Pons (tissue), 1 donor: ENCODE measurements around the gene CACNB4.
"Not testable (repeated sequence)": the region's sequence is repeated elsewhere in the genome, so short reads cannot be mapped to it uniquely, and the experiment has no call there.

Source experiments
- DNase-seq: peaks from one replicate; pipeline ENCODE4 v3.0.0-alpha.2; 2016; ENCODE audit warnings: low spot score

CACNB4 gene

DNA sequence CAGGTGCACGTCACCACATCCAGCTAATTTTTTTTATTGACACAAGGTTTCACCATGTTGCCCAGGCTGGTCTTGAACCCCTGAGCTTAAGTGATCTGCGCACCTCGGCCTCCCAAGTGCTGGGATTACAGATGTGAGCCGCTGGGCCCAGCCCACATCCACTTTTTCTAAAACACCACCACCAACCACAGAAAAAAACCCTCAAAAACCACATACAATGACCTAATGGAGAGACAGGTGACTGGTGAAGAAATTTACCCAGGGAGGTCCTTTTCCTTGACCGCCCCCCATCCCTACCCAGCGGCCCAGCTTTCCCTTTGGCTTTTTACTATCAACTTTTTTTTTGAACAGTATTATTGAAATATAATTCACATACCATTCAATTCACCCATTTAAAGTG, 47.9 kb downstream of the CACNB4 start:
- no peak for DNase-seq

DNA sequence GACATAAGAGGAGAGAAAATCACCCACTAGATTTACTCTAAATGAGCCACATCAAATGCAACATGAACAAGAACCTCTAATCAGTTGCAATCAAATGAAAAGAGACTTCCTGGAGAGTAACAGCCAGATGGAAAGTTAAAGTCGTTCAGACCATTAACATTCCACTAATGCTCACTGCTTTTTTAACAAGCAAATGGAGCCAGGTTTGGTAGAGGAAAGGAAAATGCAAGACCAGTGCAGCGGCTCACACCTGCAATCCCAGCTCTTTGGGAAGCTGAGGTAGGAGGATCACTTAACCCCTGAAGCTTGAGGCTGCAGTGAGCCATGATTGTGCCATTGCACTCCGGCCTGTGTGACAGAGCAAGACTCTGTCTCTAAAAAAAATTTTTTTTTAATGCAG, 48.5 kb downstream of the CACNB4 start:
- no peak for DNase-seq

DNA sequence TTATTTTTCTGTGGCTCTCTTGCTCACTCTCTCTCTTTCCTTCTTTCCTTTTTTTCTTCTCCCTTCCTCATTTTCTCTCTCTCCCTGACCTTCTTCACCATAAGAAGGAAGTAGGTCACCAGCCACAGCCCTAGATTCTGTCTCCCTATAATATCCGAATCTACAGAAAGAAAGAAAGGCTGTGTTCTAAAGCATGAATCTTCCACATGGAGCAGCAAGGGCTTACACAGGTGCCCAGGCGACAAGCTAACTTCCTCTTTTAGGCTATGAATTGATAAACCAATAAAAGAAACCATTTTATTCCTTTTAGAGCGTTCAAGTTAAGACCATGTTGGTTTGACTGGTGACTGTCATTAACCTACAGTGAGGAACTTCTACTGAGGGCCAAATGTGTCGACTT, 49.3 kb downstream of the CACNB4 start:
- DNase-seq: no peak

DNA sequence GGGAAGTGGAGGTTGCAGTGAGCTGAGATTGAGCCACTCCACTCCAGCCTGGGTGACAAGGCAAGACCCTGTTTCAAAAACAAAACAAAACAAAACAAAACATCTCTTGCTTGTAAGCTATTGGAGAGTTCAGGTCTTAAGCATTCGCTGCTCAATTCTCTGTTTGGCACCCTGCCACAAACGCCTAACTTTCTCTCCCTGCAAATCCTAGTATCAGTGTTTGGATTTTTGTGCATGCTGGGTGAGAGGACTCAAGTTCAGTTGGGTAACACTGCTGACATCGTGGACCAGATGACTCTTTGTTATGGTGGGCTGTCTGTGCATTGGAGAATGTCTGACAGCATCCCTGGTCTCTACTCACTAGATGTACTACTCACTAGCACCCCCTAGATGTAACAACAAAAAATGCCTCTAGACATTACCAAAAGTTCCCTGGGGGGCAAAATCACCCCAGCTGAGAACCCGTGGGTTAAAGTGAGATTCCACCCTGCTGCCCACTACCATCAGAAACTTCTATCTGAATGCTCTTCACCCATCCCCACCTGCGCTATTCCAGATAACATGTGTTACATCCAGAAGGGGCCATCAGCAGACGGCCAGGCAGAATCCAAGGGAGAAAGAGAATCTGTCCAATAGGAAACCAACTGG, 50.9 kb downstream of the CACNB4 start:
- DNase-seq: no peak

DNA sequence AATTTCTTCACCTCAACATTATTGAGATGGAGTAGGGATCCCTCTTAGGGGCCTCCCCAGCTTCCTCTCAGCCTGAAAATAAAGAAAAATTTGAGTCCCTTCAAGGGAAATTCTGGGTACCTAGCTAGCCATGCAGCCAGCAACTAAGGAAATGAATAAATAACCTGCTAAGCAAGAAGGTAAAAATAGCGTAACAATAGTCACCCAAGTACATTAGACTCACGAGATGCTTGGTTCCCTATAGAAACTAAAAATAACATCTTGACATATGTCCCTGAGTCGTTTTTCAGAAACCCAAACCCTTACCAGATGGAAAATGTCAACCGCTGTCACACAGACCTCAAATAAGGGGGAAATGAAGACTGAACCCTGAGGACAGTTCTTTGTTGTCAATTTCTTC, 51.9 kb downstream of the CACNB4 start:
- DNase-seq: no peak

DNA sequence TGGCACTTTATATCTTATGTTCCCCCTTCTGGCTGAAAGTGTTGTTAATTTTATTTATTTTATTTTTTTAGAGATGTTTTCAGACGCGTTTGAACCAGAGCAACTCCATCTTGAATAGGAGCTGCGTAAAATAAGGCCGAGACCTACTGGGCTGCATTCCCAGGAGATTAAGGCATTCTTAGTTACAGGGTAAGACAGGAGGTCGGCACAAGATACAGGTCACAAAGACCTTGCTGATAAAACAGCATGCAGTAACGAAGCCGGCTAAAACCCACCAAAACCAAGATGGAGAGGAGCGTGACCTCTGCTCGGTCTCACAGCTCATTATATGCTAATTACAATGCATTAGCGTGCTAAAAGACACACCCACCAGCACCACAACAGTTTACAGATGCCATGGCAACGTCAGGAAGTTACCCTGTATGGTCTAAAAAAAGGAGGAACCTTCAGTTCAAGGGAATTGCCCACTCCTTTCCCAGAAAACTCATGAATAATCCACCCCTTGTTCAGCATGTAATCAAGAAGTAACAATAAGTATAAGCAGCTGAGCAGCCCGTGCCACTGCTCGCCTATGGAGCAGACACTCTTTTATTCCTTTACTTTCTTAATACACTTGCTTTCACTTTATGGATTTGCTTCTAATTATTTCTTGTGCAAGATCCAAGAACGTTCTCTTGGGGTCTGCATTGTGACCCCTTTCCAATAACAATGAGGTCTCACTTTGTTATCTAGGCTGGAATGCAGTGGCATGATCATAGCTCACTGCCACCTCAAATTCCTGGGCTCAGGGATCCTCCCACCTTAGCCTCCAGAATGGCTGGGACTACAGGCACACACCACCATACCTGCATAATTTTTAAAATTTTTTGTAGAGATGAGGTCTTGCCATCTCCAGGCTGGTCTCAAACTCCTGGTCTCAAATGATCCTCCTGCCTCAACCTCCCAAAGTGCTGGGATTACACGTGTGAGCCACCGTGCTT, 55.9 kb downstream of the CACNB4 start:
- DNase-seq: no peak

DNA sequence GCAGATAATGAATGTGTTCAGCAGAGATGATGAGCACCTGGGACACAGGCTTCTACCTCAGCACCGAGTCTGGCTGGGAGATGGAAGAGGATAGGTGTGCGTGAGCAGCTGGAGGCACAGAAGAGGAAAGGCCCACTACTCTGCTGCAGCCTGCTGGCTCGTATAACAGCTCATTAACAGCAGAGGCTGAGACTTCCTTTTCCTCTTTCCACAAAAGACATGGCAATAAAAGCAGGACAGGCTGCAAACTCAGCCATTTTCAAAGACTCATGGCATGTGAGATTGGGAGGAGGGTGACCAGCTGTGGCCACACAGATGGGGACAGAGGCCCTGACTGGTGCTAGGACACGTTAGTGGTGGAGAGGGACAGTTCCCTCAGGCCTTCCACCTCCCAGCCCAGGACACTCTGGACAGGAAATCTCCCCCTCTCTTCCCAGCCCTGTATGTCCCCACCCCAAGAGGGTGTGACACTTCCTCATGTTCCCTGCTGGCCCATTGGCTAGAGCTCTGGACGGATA, 60.3 kb downstream of the CACNB4 start:
- DNase-seq: no peak

DNA sequence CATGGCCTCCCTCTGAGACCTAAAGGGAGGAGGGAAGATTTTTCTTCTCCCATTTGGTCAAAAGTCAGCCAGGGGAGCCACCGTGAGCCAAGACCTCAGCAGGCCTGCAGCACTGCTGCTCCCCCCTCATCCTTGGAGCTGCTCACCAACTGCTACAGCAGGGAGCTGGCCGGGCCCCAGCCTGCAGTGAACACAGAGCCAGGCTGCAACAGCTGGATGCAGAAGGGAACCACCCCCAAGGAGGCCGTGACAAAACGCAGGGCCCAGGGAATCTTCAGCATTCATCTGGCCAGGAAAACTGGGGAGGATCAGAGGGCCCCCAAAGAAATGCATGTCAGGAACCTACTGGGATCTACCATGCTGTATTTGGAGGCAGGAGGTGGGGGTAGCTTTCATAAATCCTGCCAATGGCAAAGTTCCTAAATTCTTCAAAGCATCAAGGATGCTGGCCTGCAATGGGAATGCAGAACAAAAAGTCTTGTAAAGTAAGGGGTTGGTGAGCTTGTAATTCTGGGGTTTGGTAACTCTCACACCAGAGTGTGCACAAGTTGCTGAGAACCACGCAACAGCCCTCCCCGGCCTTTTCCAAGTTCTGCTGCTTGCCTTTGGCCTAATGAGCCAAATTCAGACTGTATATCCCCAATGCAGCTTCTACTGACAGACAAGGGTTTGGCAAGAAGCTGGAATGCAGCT, 61.0 kb downstream of the CACNB4 start:
- peak; percentile 10 for DNase-seq

DNA sequence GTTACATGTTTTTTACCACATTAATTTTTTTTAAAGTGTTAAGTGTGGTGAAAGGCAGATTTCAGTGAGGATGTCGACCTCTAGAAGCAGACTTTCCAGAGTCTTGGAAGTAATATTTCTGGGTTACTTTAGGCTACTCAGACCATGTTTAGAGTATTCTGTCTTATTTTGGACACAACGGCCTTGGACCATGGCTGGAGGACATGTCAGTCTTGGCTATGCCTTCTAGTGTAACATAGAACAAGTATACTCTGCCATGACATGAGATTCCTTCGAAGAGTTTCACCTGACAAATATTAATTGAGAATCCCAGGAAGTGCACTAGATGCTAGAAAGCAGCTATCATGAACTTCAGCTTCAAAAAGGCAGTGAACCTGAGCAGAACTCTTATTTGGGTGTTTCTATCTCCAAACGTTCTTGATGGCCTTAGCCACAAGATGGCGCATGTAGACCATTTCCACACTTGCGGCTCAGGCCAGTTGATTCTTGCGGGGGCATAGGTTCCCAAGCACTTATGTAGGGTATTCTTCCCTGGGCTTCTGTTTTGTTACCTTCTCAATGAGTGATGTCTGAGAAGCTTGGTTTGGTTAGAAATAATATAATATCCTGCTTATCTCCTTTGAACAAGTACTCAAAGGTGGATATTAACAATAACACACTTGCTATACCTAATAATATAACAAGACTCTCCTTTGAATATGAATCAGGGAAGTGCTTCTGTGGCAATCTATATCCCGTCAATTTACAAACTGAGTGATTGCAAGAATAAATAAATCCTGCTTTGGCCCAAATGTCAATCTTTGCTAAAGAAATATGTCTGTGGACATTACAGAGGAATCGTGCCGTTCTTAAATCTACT, 62.0 kb downstream of the CACNB4 start:
- DNase-seq: peak; percentile 88

DNA sequence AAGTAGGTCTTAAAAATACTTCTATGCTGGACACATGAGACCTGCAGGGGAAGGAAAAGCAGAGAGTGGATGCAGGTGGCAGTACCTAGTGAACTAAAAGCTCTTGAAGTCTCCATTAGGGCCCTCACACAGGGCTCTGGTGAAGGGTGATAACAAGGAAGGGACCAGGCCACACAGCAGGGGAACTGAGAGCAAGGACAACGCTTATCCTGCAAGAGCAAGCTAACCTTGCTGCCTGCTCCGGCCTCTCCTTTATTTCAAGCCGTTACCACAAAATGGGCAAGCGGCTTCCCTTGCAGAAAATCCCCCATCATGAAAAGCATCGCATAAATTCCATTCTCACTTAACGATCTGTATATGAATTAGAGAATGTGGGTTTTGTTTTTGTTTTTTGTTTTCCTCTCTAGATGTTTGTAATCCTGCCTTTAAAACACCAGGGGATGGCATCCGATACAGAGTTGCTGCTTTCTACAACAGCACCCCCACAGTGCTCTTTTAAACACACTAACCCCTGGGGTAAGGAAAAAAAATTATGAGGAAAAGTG, 64.5 kb downstream of the CACNB4 start:
- no peak for DNase-seq

DNA sequence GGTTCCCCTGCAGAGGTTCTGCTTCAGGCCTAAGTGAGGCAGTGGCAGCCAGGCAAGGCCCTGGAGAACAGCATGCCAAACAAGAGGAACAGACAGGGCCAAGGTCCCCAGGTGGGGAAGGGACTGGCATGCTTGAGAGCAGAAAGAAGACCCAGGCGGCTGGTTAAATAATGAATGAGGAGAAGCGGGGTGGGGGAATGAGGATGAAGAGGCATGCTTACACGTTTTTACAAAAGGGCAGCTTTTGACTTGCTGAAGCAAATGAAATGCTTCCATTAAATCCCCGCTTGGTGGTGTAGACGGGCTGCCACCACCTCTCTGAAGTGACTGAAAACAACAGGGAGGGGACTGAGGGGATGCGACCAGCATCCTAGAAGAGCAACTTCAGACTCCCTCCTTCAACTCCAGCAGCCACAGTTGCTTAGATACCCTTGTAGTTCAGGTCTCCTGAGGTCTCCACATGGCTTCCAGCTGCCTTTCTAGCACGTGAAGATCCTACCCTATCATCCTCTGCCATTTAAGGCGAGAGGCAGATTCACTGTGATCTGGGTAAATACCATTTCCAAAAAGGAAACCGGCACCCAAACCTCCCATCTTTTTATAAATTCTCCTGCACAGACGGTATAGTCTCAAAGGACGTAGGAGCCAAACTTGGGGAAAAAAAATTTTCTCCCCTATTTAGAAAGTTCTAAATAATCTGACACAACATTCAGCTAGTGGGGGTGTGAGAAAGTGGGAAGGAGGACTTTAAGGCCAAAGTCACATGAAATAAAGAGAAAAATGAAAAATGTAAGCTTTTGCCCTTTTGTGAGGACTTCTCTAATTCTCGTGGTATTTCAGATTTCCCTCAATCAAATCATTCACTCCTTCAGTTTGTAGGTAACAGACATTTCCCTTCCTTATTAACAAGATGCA, 65.6 kb downstream of the CACNB4 start:
- DNase-seq: no peak

DNA sequence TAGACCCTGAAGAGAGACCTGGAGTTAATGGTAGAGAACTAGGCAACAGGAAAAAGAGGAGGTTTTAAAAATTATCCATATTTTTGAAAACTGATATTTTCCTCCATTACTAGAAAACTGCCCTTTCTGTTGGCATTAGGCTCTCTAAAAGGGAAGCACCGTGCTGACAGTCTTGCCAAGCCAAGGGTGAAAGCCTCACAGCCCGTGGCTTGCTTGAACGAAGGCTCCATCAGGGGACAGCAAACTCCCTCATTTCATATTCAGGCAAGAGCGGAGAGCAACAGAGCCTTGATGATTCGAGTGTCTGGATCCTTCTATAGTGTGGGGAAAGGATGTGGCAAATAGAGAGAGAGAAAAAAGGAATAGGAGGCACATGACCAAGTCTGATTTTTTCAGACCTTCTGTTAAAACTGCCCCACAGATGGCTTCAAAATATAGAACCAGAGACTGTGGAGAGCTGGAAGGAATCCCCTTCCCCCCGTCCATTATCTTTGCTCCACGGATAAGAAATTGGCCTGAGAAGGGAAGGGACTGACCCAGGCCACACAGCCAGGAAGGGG, 67.0 kb downstream of the CACNB4 start:
- peak; percentile 9 for DNase-seq

DNA sequence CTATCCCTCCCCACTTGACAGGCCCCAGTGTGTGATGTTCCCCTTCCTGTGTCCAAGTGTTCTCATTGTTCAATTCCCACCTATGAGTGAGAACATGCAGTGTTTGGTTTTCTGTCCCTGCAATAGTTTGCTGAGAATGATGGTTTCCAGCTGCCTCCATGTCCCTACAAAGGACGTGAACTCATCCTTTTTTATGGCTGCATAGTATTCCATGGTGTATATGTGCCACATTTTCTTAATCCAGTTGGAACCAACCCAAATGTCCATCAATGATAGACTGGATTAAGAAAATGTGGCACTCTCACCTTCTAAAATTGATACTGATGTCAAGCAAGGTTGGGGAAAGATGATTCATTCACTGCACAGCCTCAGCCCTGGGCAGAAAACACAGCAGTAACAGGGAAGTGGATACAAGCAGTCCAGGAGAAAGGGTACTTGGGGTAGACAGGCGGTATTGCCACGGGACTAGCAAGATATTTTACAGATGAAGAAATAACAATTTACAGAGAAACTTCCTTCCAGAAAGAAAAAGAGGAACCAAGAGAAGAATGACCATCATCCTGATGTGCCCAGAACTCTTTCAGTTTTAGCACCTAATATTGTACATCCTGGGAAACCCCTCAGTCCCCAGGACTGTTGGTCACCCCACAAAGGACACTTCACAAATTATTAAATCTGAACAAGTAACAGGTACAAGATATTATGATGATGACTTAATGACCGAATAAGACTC, 68.1 kb downstream of the CACNB4 start:
- DNase-seq: peak; percentile 20

DNA sequence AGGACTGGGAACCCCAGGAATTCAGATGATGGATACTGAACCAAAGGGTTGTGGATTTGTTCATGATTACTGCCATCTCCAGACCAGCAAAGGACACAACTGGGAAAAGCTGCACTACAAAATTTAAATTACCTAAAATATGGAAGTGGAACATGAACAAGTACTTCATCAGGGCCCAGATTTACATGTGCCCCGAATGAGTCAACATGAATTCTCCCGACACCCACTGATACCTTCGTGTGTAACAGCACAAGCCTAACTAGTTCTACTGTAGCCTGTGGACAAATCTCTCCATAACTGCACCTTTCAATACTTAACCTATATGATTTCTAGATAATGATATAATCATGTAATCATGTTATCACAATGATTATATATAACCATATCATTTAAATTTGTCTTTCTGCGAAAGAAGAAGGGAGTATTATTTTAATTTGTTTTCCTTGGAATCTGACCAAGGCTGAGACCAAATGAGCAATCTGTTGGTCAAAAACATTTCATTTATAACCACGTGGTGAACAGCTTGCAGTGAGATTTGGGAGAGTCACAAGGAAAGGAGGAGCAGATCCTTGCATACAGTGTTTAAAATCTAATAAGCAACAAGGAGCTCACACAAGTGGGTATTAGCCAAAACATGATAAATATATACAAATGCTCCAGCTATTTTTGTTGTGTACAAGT, 70.5 kb downstream of the CACNB4 start:
- DNase-seq: no peak

DNA sequence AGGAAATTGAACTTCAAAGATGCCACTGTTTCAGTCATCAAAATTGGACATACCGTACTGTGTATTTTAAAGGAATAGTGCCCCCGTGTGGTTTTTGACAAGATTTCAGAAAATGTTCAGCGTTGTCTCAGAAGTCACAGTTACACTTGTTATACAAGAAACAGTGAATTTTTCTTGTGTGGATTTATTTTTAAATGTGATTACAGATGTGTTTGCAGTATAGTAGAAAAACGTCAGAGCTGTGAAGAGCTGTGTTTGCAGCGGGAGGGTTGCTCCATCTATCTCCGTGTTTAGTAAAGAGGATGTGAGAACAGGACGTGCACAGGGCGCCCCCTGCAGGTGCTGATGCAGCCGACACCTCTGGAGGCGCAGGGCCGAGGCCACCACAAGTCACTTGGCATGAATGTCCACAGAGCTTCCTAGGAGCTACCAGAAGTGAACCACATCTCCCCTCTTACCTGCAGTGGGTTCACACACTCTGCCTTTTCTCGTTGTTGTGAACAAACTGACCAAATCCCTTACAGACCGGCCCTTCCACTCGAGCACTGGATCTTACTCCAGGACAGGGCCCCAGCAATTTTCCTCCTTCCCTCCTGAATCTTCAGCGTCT, 73.1 kb downstream of the CACNB4 start:
- DNase-seq: peak; percentile 86

DNA sequence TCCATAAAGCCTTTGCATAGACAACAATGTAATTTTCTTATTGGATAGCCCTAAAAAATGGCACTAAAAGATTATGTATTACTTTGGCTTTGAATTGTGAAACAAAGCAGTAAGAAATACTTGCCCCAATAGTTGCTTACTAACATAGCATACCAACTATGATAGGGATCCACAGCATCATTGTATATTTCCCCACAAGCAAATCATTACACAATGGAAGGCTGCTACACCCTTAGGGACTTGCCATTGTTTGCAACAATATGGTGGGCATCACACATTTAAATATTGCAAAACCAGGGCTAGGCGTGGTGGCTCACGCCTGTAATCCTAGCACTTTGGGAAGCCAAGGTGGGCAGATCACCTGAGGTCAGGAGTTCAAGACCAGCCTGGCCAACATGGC, 74.4 kb downstream of the CACNB4 start:
- no peak for DNase-seq

DNA sequence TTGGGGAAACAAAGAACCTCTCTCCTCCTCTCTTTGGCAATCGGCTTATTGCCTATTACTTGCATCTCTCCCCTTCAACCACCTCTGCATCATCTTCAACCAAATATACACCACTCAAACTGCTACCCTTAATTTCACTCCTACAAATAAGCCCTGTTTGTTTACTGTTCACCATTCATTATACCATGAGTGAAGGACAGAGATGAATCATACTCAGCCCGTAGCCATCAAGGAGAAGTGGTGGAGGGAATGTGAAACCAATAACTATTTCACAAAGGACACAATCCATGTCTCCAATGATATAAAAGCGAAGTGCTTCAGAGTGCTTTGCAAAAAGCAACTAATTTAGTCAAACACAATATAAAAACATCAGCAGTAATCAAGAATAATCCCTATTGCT, 76.8 kb downstream of the CACNB4 start:
- no peak for DNase-seq

DNA sequence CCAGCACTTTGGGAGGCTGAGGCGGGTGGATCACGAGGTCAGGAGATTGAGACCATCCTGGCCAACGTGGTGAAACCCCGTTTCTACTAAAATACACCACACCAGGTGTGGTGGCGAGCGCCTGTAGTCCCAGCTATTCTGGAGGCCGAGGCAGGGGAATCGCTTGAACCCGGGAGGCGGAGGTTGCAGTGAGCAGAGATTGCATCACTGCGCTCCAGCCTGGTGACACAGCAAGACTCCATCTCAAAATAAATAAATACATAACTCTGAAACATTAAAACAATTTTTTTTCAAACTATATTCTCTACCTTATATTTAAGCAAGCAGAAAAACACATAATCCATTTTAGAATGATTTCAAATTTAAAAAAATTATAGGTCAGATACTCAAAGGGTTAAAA, 77.8 kb downstream of the CACNB4 start:
- DNase-seq: not testable (repeated sequence)
